Panc1 (cell line): ENCODE data around the gene HIPK3. TPM values are rescaled to one million over a fixed set of nuclear protein-coding genes. Genes with fewer than 3 reads are reported as not detected.

Experiments used
- ATAC-seq: fragments of 200-7000 bp; cut with Tn5 transposase; 2 replicates; pipeline ENCODE4 v1.9.1; 2020; ENCODE audit warnings: mild to moderate bottlenecking, moderate library complexity
- BruUV-seq: library from RNA; stranded (reverse); fragments of 400-500 nt; replicated peaks from 2 replicates; lab custom pipeline; 2021; lab: Mats Ljungman, UMichigan
- CTCF ChIA-PET: fragments of 300-600 bp; sonication (Branson Sonifier 250); formaldehyde crosslinking; loops from one replicate; lab custom pipeline; 2022; ENCODE audit warnings: antibody characterized with exemption; lab: Charles Lee
- POLR2A ChIA-PET: fragments of 300-600 bp; sonication (Branson Sonifier 250); formaldehyde crosslinking; loops from one replicate; lab custom pipeline; 2022; ENCODE audit warnings: antibody characterized with exemption; lab: Charles Lee
- DNase-seq: peaks from one replicate; pipeline ENCODE4 v3.0.0-alpha.2; 2010; ENCODE audit warnings: low read depth, low spot score
- H3K27ac ChIP-seq: 2 replicates; pipeline ENCODE4 v1.5.1; 2011; ENCODE audit warnings: mild to moderate bottlenecking, low read length, inconsistent platforms
- H3K27me3 ChIP-seq: fragments of 200-500 bp; sonication (Bioruptor generic); 2 replicates; pipeline ENCODE4 v1.6.0; 2014; ENCODE audit warnings: low read length, inconsistent platforms; ENCODE audit not compliant: control insufficient read depth, insufficient read depth
- H3K36me3 ChIP-seq: fragments of 200-500 bp; sonication (Bioruptor generic); 2 replicates; pipeline ENCODE4 v1.5.1; 2014; ENCODE audit warnings: inconsistent platforms, mild to moderate bottlenecking, low read length, moderate library complexity; ENCODE audit not compliant: control insufficient read depth, insufficient read depth
- H3K4me1 ChIP-seq: 2 replicates; pipeline ENCODE4 v1.5.1; 2011; ENCODE audit warnings: inconsistent platforms, mild to moderate bottlenecking, low read length, moderate library complexity; ENCODE audit not compliant: control insufficient read depth, insufficient read depth
- H3K4me3 ChIP-seq, 2 experiments: 2 replicates each; pipeline ENCODE4 v1.5.1; 2011 to 2012; ENCODE audit warnings: low read depth in 2 of 2, low read length in 2 of 2, mild to moderate bottlenecking in 2 of 2, inconsistent platforms in 1 of 2, moderate library complexity in 1 of 2
- H3K9me3 ChIP-seq: fragments of 200-500 bp; sonication (Bioruptor generic); 2 replicates; pipeline ENCODE4 v1.5.1; 2014; ENCODE audit warnings: low read depth, mild to moderate bottlenecking, inconsistent platforms, low read length, moderate library complexity; ENCODE audit not compliant: control insufficient read depth, insufficient read depth
- CTCF ChIP-seq: fragments of 450-650 bp; IDR thresholded peaks from 2 replicates; pipeline ENCODE4 v1.5.1; 2017; ENCODE audit warnings: mild to moderate bottlenecking
- POLR2AphosphoS5 ChIP-seq: IDR thresholded peaks from 2 replicates; pipeline ENCODE4 v1.6.1; 2012; ENCODE audit warnings: mild to moderate bottlenecking, low read depth, low read length, moderate library complexity
- REST ChIP-seq, 2 experiments: IDR thresholded peaks; 2 replicates each; pipeline ENCODE4 v1.6.1; 2011 to 2012; ENCODE audit warnings: low read depth in 2 of 2, control low read depth in 1 of 2, low read length in 1 of 2, mild to moderate bottlenecking in 1 of 2, moderate library complexity in 1 of 2; ENCODE audit not compliant: insufficient read depth in 1 of 2
- SIN3A ChIP-seq: IDR thresholded peaks from 2 replicates; pipeline ENCODE4 v1.6.1; 2012; ENCODE audit warnings: low read depth, mild to moderate bottlenecking, low read length, moderate library complexity, borderline replicate concordance; ENCODE audit not compliant: insufficient read depth
- TCF7L2 ChIP-seq: IDR thresholded peaks from 2 replicates; pipeline ENCODE4 v1.6.1; 2011; ENCODE audit warnings: mild to moderate bottlenecking, low read depth, low read length, inconsistent platforms
- in situ Hi-C: cut with HindIII; loops from 2 replicates; pipeline ENCODE4 v1.10.0; 2016; ENCODE audit warnings: low sequenced_read_pairs, low pct_unique_long_range_greater_than_20kb
- intact Hi-C: fragments of 100-400 bp; cut with micrococcal nuclease; formaldehyde crosslinking; loops from one replicate; pipeline ENCODE4 v1.10.0; 2022; ENCODE audit not compliant: unreplicated experiment
- total RNA-seq: library from RNA; stranded (reverse); gene quantifications from one replicate; pipeline ENCODE4 v1.2.1, GENCODE V29; 2021; ENCODE audit not compliant: unreplicated experiment

Gene HIPK3
- total RNA-seq, 1 experiment from 2014 or later: 72.2 TPM

GRCh38 chr11:33266393-33267215 is 9.4 kb downstream of the HIPK3 start:
- H3K27me3 ChIP-seq: no peaks in the 10 kb centered on the region
- H3K9me3 ChIP-seq: no peaks in the 10 kb centered on the region
- no peak overlapping the region for H3K27ac ChIP-seq
- CTCF ChIA-PET: interaction anchor here (0.7 kb wide), 1 partner anchor 277 kb away, joined by 3 read pairs; no protein-coding TSS in a partner anchor
- in situ Hi-C loops: no loop called here
- H3K4me1 ChIP-seq: peaks cover 48% of the 10 kb centered on the region
- POLR2A ChIA-PET: no interaction called here
- H3K36me3 ChIP-seq: no peaks in the 10 kb centered on the region
- DNase-seq (no peak), ATAC-seq (peak; percentile 71; the same call in 1 of the 2 replicates)
- no peak for TF ChIP-seq POLR2AphosphoS5
- TF ChIP-seq CTCF: no peak
- TF ChIP-seq REST (IDR thresholded peaks at IDR 0.05; ENCODE audit: insufficient read depth in 1 of 2, low read depth in 2 of 2, low read length in 1 of 2): no peak
- BruUV-seq: no TSS peak
- H3K4me3 ChIP-seq: no peak overlapping the region
- intact Hi-C loops: loop anchor here (10.0 kb wide), 1 partner anchor 58 kb away; no protein-coding TSS in a partner anchor

GRCh38 chr11:33268945-33269540 is 11.9 kb downstream of the HIPK3 start:
- CTCF ChIA-PET: no interaction called here
- H3K27ac ChIP-seq: no peak overlapping the region

More at GRCh38 chr11:33268945-33269540, 11.9 kb downstream of the HIPK3 start:
- TF ChIP-seq REST (IDR thresholded peaks at IDR 0.05; ENCODE audit: insufficient read depth in 1 of 2, low read depth in 2 of 2, low read length in 1 of 2): no peak
- TF ChIP-seq TCF7L2: no peak
- no peak for TF ChIP-seq SIN3A
- BruUV-seq: no TSS peak
- Histone ChIP-seq H3K9me3 (no peaks in the 10 kb centered on the region), H3K36me3 (no peaks in the 10 kb centered on the region), H3K4me1 (peaks cover 33% of the 10 kb centered on the region), H3K4me3 (no peak overlapping the region), H3K27me3 (no peaks in the 10 kb centered on the region)
- ATAC-seq: no peak
- POLR2A ChIA-PET: interaction anchor here (0.7 kb wide), 1 partner anchor 41 kb away, joined by 4 read pairs; no protein-coding TSS in a partner anchor
- no peak for DNase-seq
- in situ Hi-C loops (no loop called here), intact Hi-C loops (loop anchor here (10.0 kb wide), 1 partner anchor 56 kb away; no protein-coding TSS in a partner anchor)
